Activated CD8-positive, alpha-beta memory T cell treated with anti-CD3 and anti-CD28 coated beads for 36 hours (primary cell): ENCODE data around the gene SPDYE17. TPM values are rescaled to one million over a fixed set of nuclear protein-coding genes. Genes with fewer than 3 reads are reported as not detected.
"Not testable (repeated sequence)": the region's sequence is repeated elsewhere in the genome, so short reads cannot be mapped to it uniquely, and the experiment has no call there.

Source experiments
- CTCF ChIA-PET: fragments of 350-600 bp; sonication (Branson Sonifier 250); formaldehyde crosslinking; loops from one replicate; lab custom pipeline; 2021; ENCODE audit warnings: antibody characterized with exemption; lab: Charles Lee
- POLR2A ChIA-PET: fragments of 350-600 bp; sonication (Branson Sonifier 250); formaldehyde crosslinking; loops from one replicate; lab custom pipeline; 2021; ENCODE audit warnings: antibody characterized with exemption; lab: Charles Lee
- total RNA-seq, 2 experiments: library from RNA; stranded (reverse); gene quantifications; one replicate each; pipeline ENCODE4 v1.2.3, GENCODE V29; 2021

The SPDYE17 gene
- total RNA-seq, 2 experiments from 2014 or later, result not detected

DNA sequence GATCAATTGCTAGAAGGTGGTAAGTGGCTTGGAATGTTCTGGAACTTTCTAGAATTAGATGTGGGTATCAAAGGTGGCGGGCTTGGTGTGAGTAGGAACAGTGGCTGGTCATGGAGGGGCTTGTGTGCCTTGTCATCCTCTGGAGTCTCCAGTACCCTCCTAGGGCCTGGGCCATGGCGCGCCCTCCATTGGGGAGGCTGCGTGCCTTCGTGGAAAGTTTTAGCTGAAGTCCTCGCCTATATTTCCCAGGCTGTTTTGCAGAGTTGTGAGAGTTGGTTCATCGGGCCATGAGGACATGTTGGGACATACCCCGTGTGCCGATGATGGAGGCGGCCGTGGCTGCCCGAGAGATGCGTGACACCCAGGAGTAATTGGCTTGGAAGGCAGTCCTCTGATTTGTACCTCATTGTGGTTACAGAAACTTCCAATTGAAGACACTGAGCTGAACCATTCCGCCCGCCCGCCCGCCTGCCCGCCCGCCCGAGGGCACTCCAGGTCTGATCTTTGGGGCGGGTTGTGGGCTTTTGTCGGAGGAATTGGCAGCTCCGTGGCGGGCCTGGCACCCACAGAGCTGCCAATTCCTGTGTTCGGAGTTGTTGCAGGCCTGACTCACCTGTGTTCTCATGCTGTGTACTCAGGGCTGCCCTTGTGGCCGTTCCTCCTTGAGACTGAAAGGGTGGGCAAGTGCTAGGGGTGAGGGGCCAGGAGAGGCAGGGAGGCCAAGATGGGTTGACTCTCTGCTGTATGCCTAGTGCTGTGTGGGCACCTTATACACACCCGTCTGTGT lies 57.2 kb downstream of the SPDYE17 start:
- POLR2A ChIA-PET, CTCF ChIA-PET: not testable (repeated sequence)

DNA sequence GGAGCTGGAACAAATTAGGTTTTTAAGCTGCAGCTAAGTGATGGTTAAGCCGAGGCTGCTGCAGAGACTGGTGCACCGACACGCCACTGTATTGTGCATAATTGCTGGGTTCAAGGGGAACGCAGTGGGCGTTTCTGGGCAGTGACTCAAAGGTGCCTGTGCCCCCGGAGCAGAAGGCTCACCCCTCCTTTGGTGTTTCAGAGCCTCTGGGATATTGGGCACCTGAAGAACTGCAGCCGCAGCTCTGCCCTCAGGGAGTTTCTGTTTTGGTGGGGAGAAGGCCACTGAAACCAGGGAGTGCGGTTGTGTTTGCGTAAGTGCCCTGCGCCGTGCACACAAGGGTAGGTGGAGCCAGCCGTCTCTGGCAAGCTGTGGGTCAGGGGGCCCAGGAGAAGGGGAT lies 57.8 kb downstream of the SPDYE17 start:
- POLR2A ChIA-PET, CTCF ChIA-PET: not testable (repeated sequence)

DNA sequence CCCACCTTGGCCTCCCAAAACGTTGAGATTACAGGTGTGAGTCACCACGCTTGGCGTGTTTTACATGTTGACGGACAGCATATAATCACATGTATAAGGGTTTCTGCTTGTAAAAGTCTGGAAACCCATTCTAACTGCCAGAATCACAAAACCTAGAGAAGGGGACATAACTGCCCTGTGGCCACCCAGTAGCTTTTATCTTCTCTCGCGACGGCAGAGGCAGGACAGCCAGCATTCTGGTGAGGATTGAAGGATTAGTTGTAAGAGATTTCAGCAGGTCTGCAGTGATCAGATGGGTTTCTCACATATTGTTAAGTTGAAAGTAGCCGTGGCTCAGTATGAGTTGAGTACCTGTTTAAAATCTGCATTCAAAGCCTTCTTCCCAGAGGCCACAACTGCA lies 59.8 kb downstream of the SPDYE17 start:
- CTCF ChIA-PET, result not testable (repeated sequence)

More for the DNA sequence above, 59.8 kb downstream of the SPDYE17 start:
- POLR2A ChIA-PET, result not testable (repeated sequence)

Other genes starting within 250 kb of the SPDYE17 start
- under 1 TPM; 0.36 to 0.42 TPM for gene SPDYE18, start 30.2 kb upstream of the SPDYE17 start, total RNA-seq
- gene CCDC146, start 90.3 kb upstream of the SPDYE17 start, total RNA-seq, result 1 to 10 TPM in 1 of 2 experiments, under 1 TPM in 1; 0.61 to 1.0 TPM
- gene FGL2, start 167.5 kb upstream of the SPDYE17 start, total RNA-seq, result 1 to 10 TPM; 2.1 TPM